Retinal pigment epithelial cell (primary cell): Measurements from ENCODE around the gene SLC35D2.

ENCODE experiments used
- DNase-seq: peaks from one replicate; pipeline ENCODE4 v3.0.0-alpha.2; 2010; ENCODE audit warnings: low read depth
- H3K4me3 ChIP-seq: 2 replicates; pipeline ENCODE4 v1.5.1; 2011; ENCODE audit warnings: mild to moderate bottlenecking, low read length, control low read depth, moderate library complexity
- TF ChIP-seq, protein P1 (sequence below): conservative IDR thresholded peaks from 2 replicates; pipeline ENCODE4 v1.5.1; 2011; ENCODE audit warnings: low read depth, low read length, control low read depth, inconsistent platforms

The SLC35D2 gene

DNA sequence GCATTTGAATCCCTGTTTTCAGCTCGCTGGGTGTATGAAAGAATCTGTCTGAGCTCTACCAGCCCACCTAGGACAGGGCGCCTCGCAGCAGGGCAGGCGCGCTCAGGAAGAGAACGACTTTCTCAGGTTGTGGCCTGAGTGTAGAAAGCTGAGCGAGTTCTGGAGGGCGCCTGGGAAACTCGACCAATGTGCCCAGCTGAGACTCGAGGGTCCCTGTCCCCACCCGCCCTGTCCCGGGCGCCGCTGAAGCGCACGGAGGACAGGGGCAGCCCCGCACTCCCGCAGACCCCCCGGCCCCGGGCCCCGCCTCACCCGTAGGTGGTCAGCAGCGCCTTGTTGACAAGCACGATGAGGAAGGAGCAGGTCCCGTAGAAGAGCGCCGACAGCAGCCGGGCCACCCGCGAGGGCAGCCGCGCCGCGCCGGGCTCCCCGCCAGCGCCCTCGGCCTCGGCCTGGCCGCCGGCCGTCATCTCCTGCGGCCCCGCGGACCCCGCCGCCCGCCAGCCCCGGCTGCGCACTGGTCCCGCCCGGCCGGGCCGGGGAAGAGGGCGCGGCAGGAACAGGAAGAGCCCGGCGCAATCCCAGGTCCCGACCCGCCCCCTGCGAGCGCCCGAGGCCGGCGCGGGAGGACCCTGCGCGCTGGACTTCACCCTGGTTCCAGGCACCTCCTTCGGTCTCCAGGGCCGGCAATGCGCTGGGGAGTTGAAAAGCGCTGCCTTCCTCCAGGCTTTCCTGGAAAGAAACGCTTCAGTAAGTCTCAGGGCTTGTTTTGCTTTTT is at the start of gene SLC35D2:
Gene SLC35D2, minus strand, starts transcription at position 547 of the 778 bp plus-strand sequence. Its CDS starts 77 bp downstream, at position 470.
- no peak for DNase-seq
- TF ChIP-seq, protein P1, sequence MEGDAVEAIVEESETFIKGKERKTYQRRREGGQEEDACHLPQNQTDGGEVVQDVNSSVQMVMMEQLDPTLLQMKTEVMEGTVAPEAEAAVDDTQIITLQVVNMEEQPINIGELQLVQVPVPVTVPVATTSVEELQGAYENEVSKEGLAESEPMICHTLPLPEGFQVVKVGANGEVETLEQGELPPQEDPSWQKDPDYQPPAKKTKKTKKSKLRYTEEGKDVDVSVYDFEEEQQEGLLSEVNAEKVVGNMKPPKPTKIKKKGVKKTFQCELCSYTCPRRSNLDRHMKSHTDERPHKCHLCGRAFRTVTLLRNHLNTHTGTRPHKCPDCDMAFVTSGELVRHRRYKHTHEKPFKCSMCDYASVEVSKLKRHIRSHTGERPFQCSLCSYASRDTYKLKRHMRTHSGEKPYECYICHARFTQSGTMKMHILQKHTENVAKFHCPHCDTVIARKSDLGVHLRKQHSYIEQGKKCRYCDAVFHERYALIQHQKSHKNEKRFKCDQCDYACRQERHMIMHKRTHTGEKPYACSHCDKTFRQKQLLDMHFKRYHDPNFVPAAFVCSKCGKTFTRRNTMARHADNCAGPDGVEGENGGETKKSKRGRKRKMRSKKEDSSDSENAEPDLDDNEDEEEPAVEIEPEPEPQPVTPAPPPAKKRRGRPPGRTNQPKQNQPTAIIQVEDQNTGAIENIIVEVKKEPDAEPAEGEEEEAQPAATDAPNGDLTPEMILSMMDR: no peak
- H3K4me3 ChIP-seq: peak within 1 kb of the TSS; percentile 64

DNA sequence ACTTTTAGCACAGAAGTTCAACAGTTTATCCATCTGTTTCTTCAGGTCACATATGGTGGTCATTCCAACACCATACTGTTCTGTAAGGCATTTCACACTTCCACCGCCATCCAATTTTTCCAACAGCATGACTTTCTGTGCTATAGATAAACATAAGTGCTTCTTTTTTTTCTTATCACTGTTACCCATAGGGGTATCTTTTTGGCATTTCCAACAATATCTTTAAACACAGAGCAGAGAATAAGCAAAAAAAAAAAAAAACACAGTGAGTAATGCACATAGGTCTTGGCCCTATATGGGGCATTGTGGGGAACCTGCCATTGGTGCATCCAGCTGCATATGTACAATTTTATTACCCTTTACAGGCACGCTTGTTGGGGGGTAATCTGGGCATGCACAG is 46.9 kb upstream of the SLC35D2 start:
- TF ChIP-seq, protein P1: no peak
- H3K4me3 ChIP-seq: no peak overlapping the region
- DNase-seq: no peak

DNA sequence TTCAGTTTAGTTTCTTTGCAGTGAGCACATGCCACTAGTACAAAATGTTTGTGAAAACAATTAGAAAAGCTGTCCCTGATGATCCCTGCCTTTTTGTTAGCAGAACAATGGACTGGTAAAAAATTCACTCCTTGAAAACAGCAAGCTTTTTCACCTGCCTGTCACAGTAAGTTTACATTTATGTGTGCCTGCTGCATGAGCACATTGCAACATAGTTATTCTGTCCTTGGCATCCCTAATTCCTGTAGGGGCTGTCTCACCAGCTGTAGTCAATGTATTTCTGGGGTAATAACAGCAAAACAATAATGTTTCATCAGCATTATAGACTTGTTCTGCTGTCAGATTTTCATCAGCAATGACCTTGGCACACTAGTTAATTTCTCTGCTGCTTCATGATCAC is 46.2 kb upstream of the SLC35D2 start:
- TF ChIP-seq, protein P1: no peak
- no peak for DNase-seq

DNA sequence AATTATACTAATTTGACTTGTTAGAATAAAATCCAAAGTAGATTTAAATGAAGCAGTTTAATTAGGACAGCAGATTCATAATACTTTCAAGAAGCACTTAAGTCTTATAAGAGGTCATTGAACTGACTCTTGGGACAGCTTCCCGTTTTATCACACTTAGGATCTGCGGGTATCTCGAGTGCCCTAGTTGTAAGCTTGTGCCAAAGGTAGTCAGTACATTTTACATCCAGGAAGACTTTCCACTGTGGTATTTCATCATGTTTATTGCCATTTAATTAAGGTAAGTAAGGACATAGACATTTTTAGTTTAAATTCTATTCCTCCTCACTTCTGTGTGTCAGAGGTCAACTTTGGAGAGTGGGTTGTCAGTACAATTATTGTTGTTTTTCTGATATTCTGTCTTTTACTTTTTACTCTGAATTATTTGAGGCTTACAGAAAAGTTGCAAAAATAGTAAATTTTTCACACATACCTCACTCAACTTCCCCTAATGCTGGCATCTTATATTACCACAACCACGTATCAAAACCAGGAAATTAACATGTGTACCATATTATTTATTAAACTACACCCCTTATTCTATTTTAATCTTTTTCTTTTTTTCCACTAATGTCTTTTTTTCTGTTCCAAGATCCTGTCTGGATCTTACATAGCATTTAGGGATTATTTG is 42.1 kb upstream of the SLC35D2 start:
- no peak for DNase-seq
- TF ChIP-seq, protein P1: no peak
- no peak overlapping the region for H3K4me3 ChIP-seq

More for the DNA sequence above, 46.2 kb upstream of the SLC35D2 start:
- H3K4me3 ChIP-seq: no peak overlapping the region

DNA sequence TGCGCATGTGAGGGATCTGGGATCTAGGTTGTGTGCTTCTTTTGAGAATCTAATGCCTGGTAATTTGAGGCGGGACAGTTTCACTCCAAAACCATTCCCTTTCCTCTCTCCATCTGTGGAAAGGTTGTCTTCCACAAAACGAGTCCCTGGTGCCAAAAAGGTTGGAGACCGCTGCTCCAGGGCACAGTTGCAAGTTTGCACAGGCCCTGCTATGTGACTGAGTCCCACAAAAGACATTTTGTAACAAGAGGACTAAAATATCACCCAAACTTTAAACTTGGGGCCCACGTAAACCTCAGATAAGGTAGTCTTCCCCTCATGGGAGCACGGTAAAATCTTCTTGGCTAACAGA is 40.5 kb upstream of the SLC35D2 start:
- DNase-seq: no peak
- H3K4me3 ChIP-seq: no peak overlapping the region
- TF ChIP-seq, protein P1: no peak

DNA sequence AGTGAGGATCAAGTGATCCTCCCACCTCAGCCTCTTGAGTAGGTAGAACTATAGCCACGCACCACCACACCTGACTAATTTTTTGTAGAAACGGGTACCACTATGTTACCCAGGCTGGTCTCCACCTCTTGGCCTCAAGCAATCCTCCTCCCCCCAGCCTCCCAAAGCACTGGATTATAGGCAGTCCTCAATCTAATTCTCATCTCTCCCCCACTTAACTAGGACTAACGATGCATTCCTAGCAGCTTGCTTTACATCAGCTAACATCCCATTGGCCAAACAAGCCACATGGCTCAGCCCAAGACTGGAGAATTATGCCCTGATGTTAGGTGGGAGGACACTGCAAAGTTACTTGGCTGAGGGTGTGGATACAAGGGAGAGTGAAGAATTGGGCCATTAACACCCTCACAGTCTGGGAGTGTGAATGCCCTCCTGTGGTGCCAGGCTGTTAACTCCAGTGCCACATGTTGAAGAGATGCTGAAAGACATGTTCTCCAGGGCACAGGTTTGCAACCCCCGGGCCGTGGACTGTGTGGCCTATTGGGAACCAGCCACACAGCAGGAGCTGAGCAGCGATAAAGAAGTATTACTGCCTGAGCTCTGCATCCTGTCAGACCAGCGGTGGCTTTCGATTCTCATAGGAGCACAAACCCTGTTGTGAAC is 39.9 kb upstream of the SLC35D2 start:
- TF ChIP-seq, protein P1: no peak
- DNase-seq: no peak

More for the DNA sequence above, 39.9 kb upstream of the SLC35D2 start:
- H3K4me3 ChIP-seq: no peak overlapping the region
